Measurements from ENCODE around the gene XXYLT1. TPM values are rescaled to one million over a fixed set of nuclear protein-coding genes. Genes with fewer than 3 reads are reported as not detected.
"Not testable (repeated sequence)": the region's sequence is repeated elsewhere in the genome, so short reads cannot be mapped to it uniquely, and the experiment has no call there.

XXYLT1 gene
- total RNA-seq, 1 donor from 2014 or later = 9.8 TPM

GRCh38 chr3:195040773-195041520 lies 230.0 kb downstream of the XXYLT1 start:
- DNase-seq = peak; percentile 64

GRCh38 chr3:195040094-195040493 lies 230.9 kb downstream of the XXYLT1 start:
- ATAC-seq = peak; percentile 86
- intact Hi-C loops (cut with DNase I) = no loop called here

More at GRCh38 chr3:195040773-195041520, 230.0 kb downstream of the XXYLT1 start:
- intact Hi-C loops (cut with DNase I) = no loop called here
- no peak overlapping the region for H3K4me3 ChIP-seq
- TF ChIP-seq CTCF (IDR thresholded peaks at IDR 0.05) = no peak
- no peak overlapping the region for H3K27ac ChIP-seq
- H3K4me1 ChIP-seq = no peaks in the 10 kb centered on the region
- no peaks in the 10 kb centered on the region for H3K36me3 ChIP-seq
- H3K9me3 ChIP-seq = no peaks in the 10 kb centered on the region
- no peak for ATAC-seq
- H3K27me3 ChIP-seq = no peaks in the 10 kb centered on the region

GRCh38 chr3:195039180-195039843 lies 231.6 kb downstream of the XXYLT1 start:
- Histone ChIP-seq H3K4me1 (no peaks in the 10 kb centered on the region), H3K9me3 (no peaks in the 10 kb centered on the region), H3K27me3 (no peaks in the 10 kb centered on the region), H3K27ac (no peak overlapping the region), H3K4me3 (no peak overlapping the region), H3K36me3 (no peaks in the 10 kb centered on the region)
- DNase-seq = peak; percentile 19
- intact Hi-C loops (cut with DNase I) = no loop called here
- no peak for ATAC-seq
- TF ChIP-seq CTCF (IDR thresholded peaks at IDR 0.05) = no peak

More at GRCh38 chr3:195040094-195040493, 230.9 kb downstream of the XXYLT1 start:
- Histone ChIP-seq H3K27me3 (no peaks in the 10 kb centered on the region), H3K4me3 (no peak overlapping the region), H3K9me3 (no peaks in the 10 kb centered on the region), H3K27ac (no peak overlapping the region), H3K4me1 (no peaks in the 10 kb centered on the region), H3K36me3 (no peaks in the 10 kb centered on the region)
- DNase-seq = peak; percentile 79
- TF ChIP-seq CTCF (IDR thresholded peaks at IDR 0.05) = no peak

GRCh38 chr3:195038161-195038560 lies 232.8 kb downstream of the XXYLT1 start:
- intact Hi-C loops (cut with DNase I) = no loop called here
- no peaks in the 10 kb centered on the region for H3K27me3 ChIP-seq
- no peak for TF ChIP-seq CTCF (IDR thresholded peaks at IDR 0.05)
- H3K27ac ChIP-seq = no peak overlapping the region
- H3K9me3 ChIP-seq = no peaks in the 10 kb centered on the region
- ATAC-seq (no peak), DNase-seq (no peak)
- H3K4me3 ChIP-seq = no peak overlapping the region
- no peaks in the 10 kb centered on the region for H3K36me3 ChIP-seq
- peaks cover 5% of the 10 kb centered on the region for H3K4me1 ChIP-seq

- ATAC-seq; H3K4me1 ChIP-seq; H3K27me3 ChIP-seq; H3K9me3 ChIP-seq; intact Hi-C loops (cut with DNase I); H3K27ac ChIP-seq; H3K4me3 ChIP-seq; H3K36me3 ChIP-seq; DNase-seq: not testable (repeated sequence)
Observed at GRCh38 chr3:195037586-195037985, 233.4 kb downstream of the XXYLT1 start.

GRCh38 chr3:195036974-195037373 lies 234.0 kb downstream of the XXYLT1 start:
- intact Hi-C loops (cut with DNase I) = no loop called here
- no peaks in the 10 kb centered on the region for H3K36me3 ChIP-seq
- H3K27me3 ChIP-seq = no peaks in the 10 kb centered on the region
- DNase-seq (no peak), ATAC-seq (no peak)
- H3K27ac ChIP-seq = no peak overlapping the region
- H3K9me3 ChIP-seq = no peaks in the 10 kb centered on the region
- no peak overlapping the region for H3K4me3 ChIP-seq
- no peak for TF ChIP-seq CTCF (IDR thresholded peaks at IDR 0.05)
- peaks cover 5% of the 10 kb centered on the region for H3K4me1 ChIP-seq
